Type B pancreatic cell (in vitro differentiated cells): ENCODE data around the gene UBE2D2. TPM values are rescaled to one million over a fixed set of nuclear protein-coding genes. Genes with fewer than 3 reads are reported as not detected.
A peak's percentile ranks its signal among the peaks of the same experiment; 100 is the strongest.

Experiments used
- DNase-seq: peaks from one replicate; pipeline ENCODE4 v3.0.0; 2021; ENCODE audit warnings: mixed read lengths; ENCODE audit not compliant: unreplicated experiment; ENCODE audit errors: extremely low spot score
- H3K27ac Mint-ChIP-seq: 2 replicates; pipeline ENCODE4 v1.8.0; 2021; ENCODE audit warnings: mild to moderate bottlenecking, mixed read lengths
- H3K27me3 Mint-ChIP-seq: 2 replicates; pipeline ENCODE4 v1.8.0; 2021; ENCODE audit warnings: mixed read lengths
- H3K36me3 Mint-ChIP-seq: 2 replicates; pipeline ENCODE4 v1.8.0; 2021; ENCODE audit warnings: mixed read lengths
- H3K4me1 Mint-ChIP-seq: one replicate; pipeline ENCODE4 v1.8.0; 2021; ENCODE audit warnings: mixed read lengths; ENCODE audit not compliant: unreplicated experiment
- H3K4me3 Mint-ChIP-seq: 2 replicates; pipeline ENCODE4 v1.8.0; 2021; ENCODE audit warnings: mild to moderate bottlenecking, mixed read lengths
- H3K9me3 Mint-ChIP-seq: 2 replicates; pipeline ENCODE4 v1.8.0; 2021; ENCODE audit warnings: mixed read lengths
- CTCF ChIP-seq: fragments of 200-600 bp; sonication (generic); conservative IDR thresholded peaks from 2 replicates; pipeline ENCODE4 v1.5.0; 2021; ENCODE audit warnings: antibody characterized with exemption, mild to moderate bottlenecking
- total RNA-seq: library from RNA; stranded (reverse); gene quantifications from 2 replicates; pipeline ENCODE4 v1.2.1, GENCODE V29; 2021; ENCODE audit warnings: low replicate concordance

The UBE2D2 gene
- total RNA-seq, 1 donor from 2014 or later = 140 TPM

GRCh38 chr5:139646912-139647505, 85.9 kb downstream of the UBE2D2 start:
- H3K4me3 Mint-ChIP-seq = peak overlapping the region; percentile 82
- H3K4me1 Mint-ChIP-seq = peaks cover 37% of the 10 kb centered on the region
- peaks cover 7% of the 10 kb centered on the region for H3K27me3 Mint-ChIP-seq
- no peaks in the 10 kb centered on the region for H3K36me3 Mint-ChIP-seq
- H3K9me3 Mint-ChIP-seq = no peaks in the 10 kb centered on the region
- H3K27ac Mint-ChIP-seq = peak overlapping the region; percentile 2
- no peak for DNase-seq
- no peak for TF ChIP-seq CTCF

GRCh38 chr5:139647506-139648204, 86.5 kb downstream of the UBE2D2 start:
- Mint-ChIP-seq H3K4me1 (peaks cover 38% of the 10 kb centered on the region), H3K9me3 (no peaks in the 10 kb centered on the region), H3K27me3 (peaks cover 7% of the 10 kb centered on the region), H3K4me3 (peak overlapping the region; percentile 82), H3K36me3 (no peaks in the 10 kb centered on the region), H3K27ac (peak overlapping the region; percentile 2)
- no peak for DNase-seq
- no peak for TF ChIP-seq CTCF

- peaks cover 43% of the 10 kb centered on the region for H3K4me1 Mint-ChIP-seq
- DNase-seq = peak; percentile 87
- no peak for TF ChIP-seq CTCF
- H3K4me3 Mint-ChIP-seq = peak within 1 kb of the TSS; percentile 98
- H3K27ac Mint-ChIP-seq = peak within 1 kb of the TSS; percentile 2
- no peaks in the 10 kb centered on the region for H3K36me3 Mint-ChIP-seq
- H3K27me3 Mint-ChIP-seq = peaks cover 7% of the 10 kb centered on the region
- no peaks in the 10 kb centered on the region for H3K9me3 Mint-ChIP-seq
Measured at GRCh38 chr5:139648205-139649081, 87.3 kb downstream of the UBE2D2 start, which contains the start of gene CXXC5. TSS of gene CXXC5 (plus strand) at chr5:139648349. CDS start at chr5:139680524, 32,175 bp downstream.

GRCh38 chr5:139649082-139649991, 88.2 kb downstream of the UBE2D2 start:
- H3K36me3 Mint-ChIP-seq = no peaks in the 10 kb centered on the region
- H3K27ac Mint-ChIP-seq = peak overlapping the region; percentile 91
- DNase-seq = no peak

More at GRCh38 chr5:139649082-139649991, 88.2 kb downstream of the UBE2D2 start:
- Mint-ChIP-seq H3K9me3 (no peaks in the 10 kb centered on the region), H3K4me1 (peaks cover 43% of the 10 kb centered on the region), H3K4me3 (peak overlapping the region; percentile 98), H3K27me3 (peaks cover 7% of the 10 kb centered on the region)
- no peak for TF ChIP-seq CTCF
